Keratinocyte (primary cell): ENCODE results near the gene NDOR1. TPM values are rescaled to one million over a fixed set of nuclear protein-coding genes. Genes with fewer than 3 reads are reported as not detected.

Experiments used
- DNase-seq: peaks from one replicate; pipeline ENCODE4 v3.0.0-alpha.2; 2011; ENCODE audit warnings: low read depth, missing footprints, low spot score
- FAIRE-seq: peaks from 2 replicates; lab custom pipeline; 2011; peaks lifted over from hg19 to GRCh38; lab: Jason Lieb, UNC
- H2AFZ ChIP-seq: 2 replicates; pipeline ENCODE4 v1.6.0; 2012; ENCODE audit warnings: low read length, control low read depth, inconsistent platforms; ENCODE audit not compliant: control insufficient read depth
- H3K27ac ChIP-seq: 2 replicates; pipeline ENCODE4 v1.5.1; 2011; ENCODE audit warnings: low read length; ENCODE audit not compliant: control insufficient read depth, insufficient read depth
- H3K27me3 ChIP-seq: 3 replicates; pipeline ENCODE4 v1.6.0; 2011; ENCODE audit warnings: low read length; ENCODE audit not compliant: control insufficient read depth, insufficient read depth; ENCODE audit errors: extremely low read depth
- H3K36me3 ChIP-seq, 2 experiments: 2 replicates in 1 of 2; 3 replicates in 1 of 2; pipeline ENCODE4 v1.5.1; 2011; ENCODE audit warnings: low read length in 2 of 2, mild to moderate bottlenecking in 1 of 2; ENCODE audit not compliant: control insufficient read depth in 2 of 2, insufficient read depth in 2 of 2; ENCODE audit errors: extremely low read depth in 1 of 2
- H3K4me1 ChIP-seq: 3 replicates; pipeline ENCODE4 v1.5.1; 2011; ENCODE audit warnings: low read length; ENCODE audit not compliant: control insufficient read depth, insufficient read depth; ENCODE audit errors: extremely low read depth
- H3K4me2 ChIP-seq: 3 replicates; pipeline ENCODE4 v1.6.0; 2011; ENCODE audit warnings: low read depth, low read length; ENCODE audit not compliant: control insufficient read depth, insufficient read depth; ENCODE audit errors: extremely low read depth
- H3K4me3 ChIP-seq, 3 experiments: fragments of 200-600 bp in 1 of 3; sonication (generic) in 1 of 3; 2 replicates in 2 of 3; 3 replicates in 1 of 3; pipeline ENCODE4 v1.5.1; 2011 to 2016; ENCODE audit warnings: low read length in 3 of 3, mild to moderate bottlenecking in 3 of 3, control low read depth in 2 of 3, inconsistent platforms in 1 of 3, low read depth in 1 of 3, mixed read lengths in 1 of 3, mixed run types in 1 of 3, moderate library complexity in 1 of 3; ENCODE audit not compliant: control insufficient read depth in 2 of 3, insufficient read depth in 2 of 3; ENCODE audit errors: extremely low read depth in 1 of 3
- H3K79me2 ChIP-seq: 2 replicates; pipeline ENCODE4 v1.6.0; 2012; ENCODE audit warnings: low read length; ENCODE audit not compliant: control insufficient read depth, insufficient read depth
- H3K9ac ChIP-seq: 3 replicates; pipeline ENCODE4 v1.6.0; 2011; ENCODE audit warnings: low read length; ENCODE audit not compliant: control insufficient read depth, insufficient read depth; ENCODE audit errors: extremely low read depth
- H3K9me1 ChIP-seq: 3 replicates; pipeline ENCODE4 v1.6.0; 2011; ENCODE audit warnings: low read length; ENCODE audit not compliant: control insufficient read depth, insufficient read depth; ENCODE audit errors: extremely low read depth
- H3K9me3 ChIP-seq: 2 replicates; pipeline ENCODE4 v1.5.1; 2012; ENCODE audit warnings: low read depth, low read length; ENCODE audit not compliant: control insufficient read depth
- H4K20me1 ChIP-seq: 3 replicates; pipeline ENCODE4 v1.6.0; 2011; ENCODE audit warnings: low read length; ENCODE audit not compliant: control insufficient read depth, insufficient read depth; ENCODE audit errors: extremely low read depth
- EZH2 ChIP-seq: IDR thresholded peaks from one replicate; pipeline ENCODE4 v1.6.1; 2012; ENCODE audit warnings: inconsistent platforms, mild to moderate bottlenecking, low read length, moderate library complexity
- dilution Hi-C: fragments of 300-500 bp; cut with MboI; formaldehyde crosslinking; loops from one replicate; pipeline ENCODE4 v1.7.0; 2020; ENCODE audit warnings: low sequenced_read_pairs; ENCODE audit not compliant: extremely low pct_ligation_motif_present
- polyA plus RNA-seq, 5 experiments: library from polyadenylated mRNA; depleted of rRNA in 3 of 5; stranded (reverse) in 3 of 5; stranded (forward) in 1 of 5; unstranded in 1 of 5; fragments of >200 nt; gene quantifications; 1 replicate in 1 of 5; 2 replicates in 3 of 5; 3 replicates in 1 of 5; pipeline versions ENCODE4 v1.2.1 to v1.2.3, GENCODE V29; 2011 to 2012; ENCODE audit warnings: missing spikeins in 2 of 5, low read depth in 1 of 5, low replicate concordance in 1 of 5
- TF ChIP-seq, protein P1 (sequence below), 3 experiments: IDR thresholded peaks in 1 of 3; conservative IDR thresholded peaks in 1 of 3; optimal IDR thresholded peaks in 1 of 3; 2 replicates in 2 of 3; 3 replicates in 1 of 3; pipeline versions ENCODE3 to v1.5.1; 2011; ENCODE audit warnings: low read length in 3 of 3, mild to moderate bottlenecking in 3 of 3, moderate library complexity in 2 of 3, control low read depth in 1 of 3, inconsistent platforms in 1 of 3; ENCODE audit not compliant: insufficient read depth in 2 of 3; ENCODE audit errors: extremely low read depth in 1 of 3

NDOR1 gene
- polyA plus RNA-seq, 1 donor (not counting 4 experiments of a cell fraction or from before 2014, with no cell fraction given), result 3.9 TPM

DNA sequence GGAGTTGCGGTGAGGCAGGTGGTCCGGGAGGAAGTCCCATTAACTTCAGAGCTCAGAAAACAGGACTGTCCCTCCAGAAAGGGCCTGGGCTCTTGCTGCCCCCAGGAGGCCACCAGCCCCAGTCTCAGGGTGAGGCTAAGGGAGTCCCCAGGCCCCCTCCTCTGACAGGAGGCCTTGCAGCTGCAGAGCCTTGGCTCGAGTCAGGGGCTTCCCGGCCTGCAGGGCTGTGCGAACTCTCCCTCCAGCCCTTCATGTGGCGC is 42.3 kb downstream of the NDOR1 start:
- no peak overlapping the region for H3K4me3 ChIP-seq
- no peak for DNase-seq
- H3K9me1 ChIP-seq, result peaks cover 3% of the 10 kb centered on the region
- H3K4me2 ChIP-seq, result no peak overlapping the region
- no peak overlapping the region for H2AFZ ChIP-seq
- no peak overlapping the region for H3K9ac ChIP-seq
- no peaks in the 10 kb centered on the region for H3K27me3 ChIP-seq
- no peak overlapping the region for H3K27ac ChIP-seq
- H3K79me2 ChIP-seq, result peaks cover 11% of the 10 kb centered on the region
- TF ChIP-seq EZH2, result no peak
- TF ChIP-seq, protein P1, sequence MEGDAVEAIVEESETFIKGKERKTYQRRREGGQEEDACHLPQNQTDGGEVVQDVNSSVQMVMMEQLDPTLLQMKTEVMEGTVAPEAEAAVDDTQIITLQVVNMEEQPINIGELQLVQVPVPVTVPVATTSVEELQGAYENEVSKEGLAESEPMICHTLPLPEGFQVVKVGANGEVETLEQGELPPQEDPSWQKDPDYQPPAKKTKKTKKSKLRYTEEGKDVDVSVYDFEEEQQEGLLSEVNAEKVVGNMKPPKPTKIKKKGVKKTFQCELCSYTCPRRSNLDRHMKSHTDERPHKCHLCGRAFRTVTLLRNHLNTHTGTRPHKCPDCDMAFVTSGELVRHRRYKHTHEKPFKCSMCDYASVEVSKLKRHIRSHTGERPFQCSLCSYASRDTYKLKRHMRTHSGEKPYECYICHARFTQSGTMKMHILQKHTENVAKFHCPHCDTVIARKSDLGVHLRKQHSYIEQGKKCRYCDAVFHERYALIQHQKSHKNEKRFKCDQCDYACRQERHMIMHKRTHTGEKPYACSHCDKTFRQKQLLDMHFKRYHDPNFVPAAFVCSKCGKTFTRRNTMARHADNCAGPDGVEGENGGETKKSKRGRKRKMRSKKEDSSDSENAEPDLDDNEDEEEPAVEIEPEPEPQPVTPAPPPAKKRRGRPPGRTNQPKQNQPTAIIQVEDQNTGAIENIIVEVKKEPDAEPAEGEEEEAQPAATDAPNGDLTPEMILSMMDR (optimal IDR thresholded peaks at IDR 0.05 in 1 of 3, IDR thresholded peaks at IDR 0.05 in 1 of 3, conservative IDR thresholded peaks at IDR 0.05 in 1 of 3; ENCODE audit: extremely low read depth in 1 of 3, insufficient read depth in 2 of 3, low read length in 3 of 3), result no peak
- H3K4me1 ChIP-seq, result peaks cover 25% of the 10 kb centered on the region
- no peaks in the 10 kb centered on the region for H3K9me3 ChIP-seq
- H4K20me1 ChIP-seq, result peaks cover 15% of the 10 kb centered on the region
- dilution Hi-C loops, result no loop called here
- H3K36me3 ChIP-seq, result peaks cover 3 to 12% of the 10 kb centered on the region in 2 experiments
- FAIRE-seq, result no peak

- TF ChIP-seq, protein P1 (optimal IDR thresholded peaks at IDR 0.05 in 1 of 3, IDR thresholded peaks at IDR 0.05 in 1 of 3, conservative IDR thresholded peaks at IDR 0.05 in 1 of 3; ENCODE audit: extremely low read depth in 1 of 3, insufficient read depth in 2 of 3, low read length in 3 of 3), result no peak
- no peak for TF ChIP-seq EZH2
- no peak for FAIRE-seq
- no peak for DNase-seq
These were observed 45.1 kb downstream of the NDOR1 start for GRCh38 chr9:137250329-137251193.

More at GRCh38 chr9:137250329-137251193, 45.1 kb downstream of the NDOR1 start:
- Histone ChIP-seq H3K79me2 (peaks cover 3% of the 10 kb centered on the region), H3K9me1 (no peaks in the 10 kb centered on the region), H4K20me1 (no peaks in the 10 kb centered on the region), H3K4me2 (no peak overlapping the region), H3K27me3 (no peaks in the 10 kb centered on the region), H2AFZ (no peak overlapping the region), H3K27ac (no peak overlapping the region), H3K4me3 (no peak overlapping the region), H3K36me3 (no peaks in the 10 kb centered on the region), H3K9ac (no peak overlapping the region), H3K9me3 (no peaks in the 10 kb centered on the region), H3K4me1 (peaks cover 5% of the 10 kb centered on the region)
- dilution Hi-C loops, result no loop called here
